Coronary artery (tissue), 2 donors: ENCODE measurements around the gene ANKS3.

ENCODE experiments used
- DNase-seq: peaks from one replicate; pipeline ENCODE4 v3.0.0-alpha.2; 2017; ENCODE audit warnings: low spot score
- H3K27ac ChIP-seq, 2 donors: fragments of 200-600 bp; sonication (generic); one replicate each; pipeline ENCODE4 v1.5.1; 2016 to 2019
- H3K4me3 ChIP-seq: fragments of 200-600 bp; sonication (generic); 2 replicates; pipeline ENCODE4 v1.5.1; 2016; ENCODE audit warnings: mild to moderate bottlenecking, moderate library complexity
- CTCF ChIP-seq: fragments of 200-600 bp; sonication (generic); IDR thresholded peaks from one replicate; pipeline ENCODE4 v1.5.1; 2019; ENCODE audit warnings: antibody characterized with exemption

The ANKS3 gene

GRCh38 chr16:4692460-4693295 is 41.4 kb downstream of the ANKS3 start:
- TF ChIP-seq CTCF, result no peak
- no peak for DNase-seq
- Histone ChIP-seq H3K4me3 (peak overlapping the region; percentile 100), H3K27ac (peak overlapping the region; percentile 58 to 96)

DNA sequence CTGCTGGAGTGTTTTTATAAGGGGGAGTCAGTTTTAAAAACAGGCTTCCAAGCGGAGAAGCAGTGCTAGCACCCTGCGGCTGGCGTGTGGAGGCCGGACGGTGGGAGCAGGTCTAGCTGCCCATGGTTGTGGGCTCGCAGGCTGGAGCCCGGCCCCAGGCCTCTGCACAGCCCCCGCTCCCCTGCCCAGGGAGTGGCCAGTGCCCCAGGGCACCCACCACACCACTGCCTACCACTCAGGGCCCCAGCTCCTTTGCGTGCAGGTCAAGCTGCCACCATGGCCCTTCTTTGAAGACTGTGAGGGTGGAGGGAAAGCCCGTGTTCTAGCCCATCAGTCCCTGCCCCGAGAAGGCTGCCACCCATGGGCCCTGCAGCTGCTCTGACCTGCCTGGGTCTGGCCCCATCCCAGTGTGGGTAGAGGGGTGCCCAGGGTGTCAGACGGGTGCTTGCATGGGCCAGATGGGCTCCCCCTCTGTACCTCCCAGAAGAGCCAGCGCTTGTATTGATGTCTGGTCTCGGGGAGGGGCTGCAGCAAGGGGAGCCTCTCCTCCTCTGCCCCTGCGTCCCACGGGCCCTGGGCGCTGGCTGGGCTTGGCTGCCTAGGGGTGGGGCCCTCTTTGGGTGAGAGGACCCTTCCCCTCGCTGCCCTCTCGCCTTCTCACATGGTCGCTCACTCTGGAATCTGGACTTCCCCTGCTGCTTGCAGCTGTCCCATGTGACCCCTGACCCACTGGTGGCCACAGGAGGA is 42.2 kb downstream of the ANKS3 start:
- no peak for DNase-seq
- Histone ChIP-seq H3K4me3 (no peak overlapping the region), H3K27ac (no peak overlapping the region)
- no peak for TF ChIP-seq CTCF

DNA sequence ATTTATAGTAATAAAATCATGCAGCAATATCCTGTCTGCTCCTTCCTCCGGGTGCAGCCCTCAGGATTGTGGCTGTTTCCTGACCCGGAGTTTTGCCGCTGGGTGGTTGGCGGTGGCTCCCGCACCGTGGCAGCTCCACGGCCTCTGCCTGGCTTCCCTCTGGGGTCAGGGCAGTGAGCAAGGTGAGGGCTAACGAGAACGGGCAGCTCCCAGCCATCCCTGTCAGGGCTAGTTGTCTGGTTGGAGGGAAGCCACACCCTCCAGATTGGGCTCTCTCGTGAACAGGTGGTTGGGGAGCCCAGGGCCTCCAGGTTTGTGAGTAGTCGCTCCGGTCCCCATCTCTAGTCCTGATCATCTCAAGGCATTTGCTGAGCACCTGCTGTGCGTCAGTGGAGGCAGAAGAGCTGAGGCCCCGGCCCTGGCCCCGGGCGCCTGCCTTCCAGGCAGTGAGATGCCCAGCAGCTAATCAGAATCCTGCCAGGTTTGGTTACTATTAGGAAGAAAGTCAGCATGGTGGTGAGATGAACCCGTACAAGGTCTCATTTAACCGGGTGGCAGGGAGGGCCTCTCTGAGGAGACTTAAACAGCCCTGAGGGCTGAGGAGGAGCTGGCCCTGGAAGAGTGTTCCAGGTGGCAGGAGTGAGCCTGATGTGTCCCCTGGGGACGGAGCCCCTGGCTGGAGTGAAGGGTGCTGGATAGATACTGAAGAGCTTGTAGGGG is 43.0 kb downstream of the ANKS3 start:
- DNase-seq, result no peak
- no peak overlapping the region for H3K4me3 ChIP-seq
- no peak overlapping the region for H3K27ac ChIP-seq
- no peak for TF ChIP-seq CTCF

DNA sequence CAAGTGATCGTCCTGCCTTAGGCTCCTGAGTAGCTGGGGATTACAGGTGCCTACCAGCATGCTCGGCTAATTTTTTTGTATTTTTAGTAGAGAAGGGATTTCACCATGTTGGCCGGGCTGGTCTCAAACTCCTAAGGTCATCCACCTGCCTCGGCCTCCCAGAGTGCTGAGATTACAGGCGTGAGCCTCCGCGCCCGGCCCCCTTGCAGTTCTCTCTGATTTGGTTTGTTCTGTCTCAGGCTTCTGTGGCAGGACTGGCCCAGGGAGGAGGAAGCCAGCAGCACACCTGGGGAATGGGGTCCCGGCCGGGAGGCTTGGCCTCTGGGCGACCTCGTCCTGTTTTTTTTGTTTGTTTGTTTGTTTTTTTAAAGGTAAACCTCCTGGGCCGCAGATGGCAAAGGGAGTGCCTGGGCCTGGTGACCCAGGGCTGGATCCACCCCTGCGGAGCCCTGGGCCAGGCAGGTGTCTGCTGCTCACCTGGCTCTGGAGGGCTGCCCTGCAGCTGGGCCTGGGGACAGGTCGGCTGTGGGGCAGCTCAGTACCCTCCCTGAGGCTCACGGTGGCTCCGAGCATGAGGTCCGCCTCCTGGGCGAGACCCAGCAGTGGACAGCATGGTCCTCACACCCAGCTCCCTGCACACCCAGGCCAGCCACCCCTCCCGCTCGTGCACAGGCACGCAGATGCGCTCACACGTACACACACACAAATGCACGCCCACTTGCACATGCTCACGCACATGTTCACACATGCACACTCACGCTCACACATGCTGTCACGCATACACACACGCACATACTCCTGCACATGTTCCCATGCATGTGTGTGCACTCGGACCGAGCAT is 44.0 kb downstream of the ANKS3 start:
- no peak for TF ChIP-seq CTCF
- Histone ChIP-seq H3K4me3 (no peak overlapping the region), H3K27ac (no peak overlapping the region)
- no peak for DNase-seq

DNA sequence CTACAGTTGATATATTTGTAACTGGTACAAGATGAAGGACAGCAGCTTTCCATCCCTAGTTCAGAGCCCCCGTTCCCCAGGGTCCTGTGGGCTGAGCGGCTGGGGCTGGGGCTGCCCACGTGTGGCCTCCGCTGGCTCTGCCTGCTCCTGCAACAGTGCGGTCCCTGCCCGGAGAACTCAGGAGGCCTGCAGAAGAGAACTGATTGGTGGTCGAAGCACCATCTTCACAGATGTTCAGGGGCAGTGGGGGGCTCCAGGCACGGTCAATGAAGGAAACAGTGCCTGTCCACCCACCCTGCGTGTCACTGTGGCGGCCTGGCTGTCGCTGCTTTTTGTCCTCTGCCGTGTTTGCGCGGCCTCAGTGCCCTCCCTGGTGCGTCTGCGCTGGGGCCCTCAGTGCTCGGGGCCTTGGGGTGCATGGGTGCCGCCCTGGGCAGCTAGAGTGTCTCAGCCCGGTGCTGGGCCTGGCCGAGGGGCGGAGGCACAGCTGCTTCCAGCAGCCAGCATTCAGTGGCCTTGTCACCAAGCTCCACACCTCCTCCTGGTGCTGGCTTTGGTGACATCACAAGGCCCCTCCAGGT is 44.9 kb downstream of the ANKS3 start:
- TF ChIP-seq CTCF, result no peak
- no peak for DNase-seq
- H3K4me3 ChIP-seq, result no peak overlapping the region
- no peak overlapping the region for H3K27ac ChIP-seq

GRCh38 chr16:4688674-4689045 is 45.4 kb downstream of the ANKS3 start:
- no peak for TF ChIP-seq CTCF
- Histone ChIP-seq H3K27ac (no peak overlapping the region), H3K4me3 (no peak overlapping the region)
- no peak for DNase-seq
